HG03095 (cell line): Measurements from ENCODE around the gene HADHA.

Experiments used
- ATAC-seq: cut with Tn5 transposase; IDR thresholded peaks from one replicate; pipeline ENCODE4 v1.9.1; 2021; ENCODE audit warnings: moderate library complexity; ENCODE audit not compliant: unreplicated experiment

The HADHA gene

GRCh38 chr2:26245810-26246209 lies 1.4 kb upstream of the HADHA start:
- peak; percentile 47 for ATAC-seq

GRCh38 chr2:26245231-26245732 lies 850 bp upstream of the HADHA start:
- ATAC-seq = peak; percentile 14

- ATAC-seq = no peak
Measured at GRCh38 chr2:26243470-26244308, 743 bp downstream of the HADHA start.

DNA sequence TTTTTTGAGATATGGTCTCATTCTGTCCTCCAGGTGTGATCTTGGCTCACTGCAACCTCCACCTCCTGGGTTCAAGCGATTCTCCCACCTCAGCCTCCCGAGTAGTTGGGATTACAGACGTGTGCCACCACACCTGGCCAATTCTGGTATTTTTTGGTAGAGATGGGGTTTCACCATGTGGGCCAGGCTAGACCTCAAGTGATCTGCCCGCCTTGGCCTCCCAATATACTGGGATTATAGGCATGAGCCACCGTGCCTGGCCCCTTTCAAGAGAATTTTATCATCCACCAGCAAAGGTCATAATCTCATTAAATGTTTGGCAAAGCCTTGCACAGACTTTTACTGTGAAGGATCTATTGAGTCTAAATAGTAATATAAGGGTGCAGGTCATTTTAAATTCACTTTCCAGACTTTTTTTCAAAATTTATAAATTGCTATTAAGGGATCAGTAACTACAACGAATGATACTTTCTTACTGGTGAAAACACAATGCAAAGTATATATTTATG lies 2.5 kb downstream of the HADHA start:
- no peak for ATAC-seq

GRCh38 chr2:26238311-26238958 lies 6.0 kb downstream of the HADHA start:
- ATAC-seq = no peak

DNA sequence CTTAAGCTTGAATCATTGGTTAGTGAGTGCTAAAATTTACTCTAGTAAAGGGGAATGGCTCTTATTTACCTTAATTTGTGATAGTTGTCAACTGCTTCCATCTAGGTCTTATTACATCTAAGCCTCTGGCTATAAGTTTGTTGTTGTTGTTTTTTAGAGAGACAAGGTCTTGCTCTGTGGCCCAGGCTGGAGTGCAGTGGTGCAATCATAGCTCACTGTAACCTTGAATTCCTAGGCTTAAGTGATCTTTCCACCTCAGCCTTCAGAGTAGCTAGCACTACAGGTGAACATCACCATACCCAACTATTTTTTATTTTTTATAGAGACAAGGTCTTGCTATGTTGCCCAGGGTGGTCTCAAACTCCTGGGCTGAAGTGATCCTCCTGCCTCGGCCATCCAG lies 6.6 kb downstream of the HADHA start:
- ATAC-seq = no peak

- ATAC-seq = no peak
Measured at GRCh38 chr2:26235089-26235488, 9.3 kb downstream of the HADHA start.

DNA sequence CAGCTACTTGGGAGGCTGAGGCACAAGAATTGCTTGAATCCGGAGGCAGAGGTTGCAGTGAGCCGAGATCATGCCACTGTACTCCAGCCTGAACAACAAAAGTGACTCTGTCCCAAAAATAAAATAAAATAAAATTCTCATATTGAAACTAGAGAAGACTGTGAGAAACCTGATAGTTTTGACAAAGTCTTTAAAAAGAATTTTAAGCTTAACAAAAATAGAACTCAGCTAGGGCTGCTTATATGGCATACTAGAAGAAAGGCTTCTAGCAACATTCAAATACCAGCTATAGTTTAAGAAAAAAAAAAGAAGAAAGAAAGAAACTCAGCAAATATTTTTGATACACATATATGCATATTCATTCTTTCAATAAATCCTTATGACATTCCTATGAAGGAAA lies 13.6 kb downstream of the HADHA start:
- no peak for ATAC-seq

DNA sequence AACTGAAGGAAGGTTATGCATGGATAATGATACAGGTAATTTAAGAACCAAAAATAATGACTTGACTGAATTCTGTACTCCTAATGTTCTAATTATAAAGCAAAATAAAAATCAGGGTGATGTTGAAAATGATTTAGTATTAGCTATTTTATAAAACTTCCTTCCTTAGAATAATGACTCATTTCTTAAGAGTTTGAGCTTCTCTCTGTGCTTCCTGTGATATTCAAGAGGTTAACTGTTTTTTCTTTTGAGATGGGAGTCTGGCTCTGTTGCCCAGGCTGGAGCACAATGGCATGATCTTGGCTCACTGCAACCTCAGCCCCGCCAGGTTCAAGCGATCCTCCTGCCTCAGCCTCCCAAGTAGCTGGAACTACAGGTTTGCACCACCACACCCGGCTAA lies 14.8 kb downstream of the HADHA start:
- no peak for ATAC-seq

GRCh38 chr2:26224095-26224494 lies 20.3 kb downstream of the HADHA start:
- no peak for ATAC-seq

- no peak for ATAC-seq
Measured at GRCh38 chr2:26223018-26223417, 21.4 kb downstream of the HADHA start.

- no peak for ATAC-seq
Measured at GRCh38 chr2:26217720-26218119, 26.7 kb downstream of the HADHA start.

- ATAC-seq = no peak
Measured at GRCh38 chr2:26216587-26216986, 27.8 kb downstream of the HADHA start.

DNA sequence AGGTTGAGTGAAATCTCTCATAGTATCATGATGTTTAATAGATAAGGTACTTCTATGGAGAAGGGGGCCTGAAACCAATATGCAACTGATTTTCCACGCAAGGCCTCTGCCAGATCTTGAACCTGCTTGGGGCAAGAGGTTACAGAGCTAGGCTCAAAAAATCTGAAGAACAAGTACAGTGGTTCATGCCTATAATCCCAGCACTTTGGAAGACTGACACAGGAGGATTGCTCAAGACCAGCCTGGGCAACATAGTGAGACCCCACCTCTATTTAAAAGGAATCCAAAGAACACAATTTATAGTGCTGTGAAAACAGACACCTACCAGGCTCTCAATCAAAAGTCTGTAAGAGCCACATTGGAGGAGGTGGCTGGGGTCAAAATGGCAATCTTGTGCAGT lies 28.6 kb downstream of the HADHA start:
- ATAC-seq = no peak

DNA sequence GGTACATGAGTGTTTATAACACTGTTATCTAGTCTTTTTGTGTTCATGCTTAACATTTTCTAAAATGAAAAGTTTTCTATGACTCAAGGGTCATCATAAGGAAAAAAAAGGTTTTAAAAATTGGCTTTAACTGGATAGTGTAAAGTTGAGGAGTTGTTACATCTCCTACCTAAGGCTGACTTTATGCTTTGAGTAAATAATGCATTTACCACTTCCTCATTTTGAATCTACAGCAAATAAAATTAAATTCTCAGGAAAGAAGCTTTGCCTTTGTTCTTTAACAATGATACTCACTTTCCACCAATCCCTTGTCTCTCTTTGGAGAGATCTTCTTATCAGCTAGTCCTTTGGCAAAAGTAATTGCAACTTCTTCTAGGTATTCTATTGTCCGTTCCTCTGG lies 29.7 kb downstream of the HADHA start:
- no peak for ATAC-seq

GRCh38 chr2:26212011-26212410 lies 32.4 kb downstream of the HADHA start:
- no peak for ATAC-seq

DNA sequence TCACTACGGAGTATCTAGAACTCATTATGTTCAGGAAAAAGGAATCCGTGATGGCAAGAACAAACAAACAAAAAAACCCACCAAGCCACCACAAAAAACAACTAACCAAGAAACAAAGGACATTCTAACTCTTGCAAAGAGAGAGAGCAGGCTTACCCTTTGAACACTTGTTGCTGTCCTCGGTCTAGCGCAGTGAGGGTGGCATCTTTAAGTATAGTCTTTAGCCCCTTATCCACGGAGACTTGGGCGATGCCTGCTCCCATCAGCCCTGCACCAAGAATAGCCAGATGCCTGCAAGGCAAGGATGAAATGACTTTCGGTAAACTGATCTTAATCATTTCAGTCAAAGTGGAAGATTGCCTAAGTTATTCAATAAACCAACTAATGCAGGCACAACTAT lies 40.5 kb downstream of the HADHA start:
- no peak for ATAC-seq

GRCh38 chr2:26202981-26203490 lies 41.4 kb downstream of the HADHA start:
- ATAC-seq = no peak

- no peak for ATAC-seq
Measured at GRCh38 chr2:26197516-26197915, 46.9 kb downstream of the HADHA start.

GRCh38 chr2:26196683-26197418 lies 47.6 kb downstream of the HADHA start:
- ATAC-seq = no peak
